Stimulated activated CD4-positive, alpha-beta T cell treated with anti-CD3 and anti-CD28 coated beads, Interleukin-12 subunit alpha, Interleukin-12 subunit beta, amount 100 ng/mL, for 4 hours (primary cell): ENCODE measurements around the gene GNA15.
"Not testable (repeated sequence)": the region's sequence is repeated elsewhere in the genome, so short reads cannot be mapped to it uniquely, and the experiment has no call there.

Source experiments
- DNase-seq: peaks from one replicate; pipeline ENCODE4 v3.0.0-alpha.2; 2020

GNA15 gene, protein sequence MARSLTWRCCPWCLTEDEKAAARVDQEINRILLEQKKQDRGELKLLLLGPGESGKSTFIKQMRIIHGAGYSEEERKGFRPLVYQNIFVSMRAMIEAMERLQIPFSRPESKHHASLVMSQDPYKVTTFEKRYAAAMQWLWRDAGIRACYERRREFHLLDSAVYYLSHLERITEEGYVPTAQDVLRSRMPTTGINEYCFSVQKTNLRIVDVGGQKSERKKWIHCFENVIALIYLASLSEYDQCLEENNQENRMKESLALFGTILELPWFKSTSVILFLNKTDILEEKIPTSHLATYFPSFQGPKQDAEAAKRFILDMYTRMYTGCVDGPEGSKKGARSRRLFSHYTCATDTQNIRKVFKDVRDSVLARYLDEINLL

GRCh38 chr19:3135961-3136683 lies at the start of gene GNA15:
GNA15 (plus strand) TSS chr19:3136033; CDS start chr19:3136451, 418 bp downstream.
- peak; percentile 17 for DNase-seq

DNA sequence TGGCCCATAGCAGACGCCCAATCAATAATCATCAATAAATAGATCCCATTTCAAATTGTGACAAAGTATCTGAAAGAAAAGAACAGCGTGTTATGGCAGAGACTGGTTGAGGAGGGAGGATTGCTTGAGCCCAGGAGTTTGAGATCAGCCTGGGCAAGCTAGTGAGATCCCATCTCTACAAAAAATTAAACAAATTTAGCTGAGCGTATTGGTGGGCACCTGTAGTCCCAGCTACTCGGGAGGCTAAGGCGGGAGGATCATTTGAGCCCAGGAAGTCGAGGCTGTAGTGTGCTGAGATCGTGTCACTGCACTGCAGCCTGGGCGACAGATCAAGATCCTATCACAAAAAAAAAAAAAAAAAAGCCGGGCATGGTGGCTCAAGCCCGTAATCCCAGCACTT lies 48.1 kb upstream of the GNA15 start:
- DNase-seq = no peak

- DNase-seq = not testable (repeated sequence)
Measured at GRCh38 chr19:3089299-3089855, 46.5 kb upstream of the GNA15 start.

GRCh38 chr19:3094601-3095440 lies 41.0 kb upstream of the GNA15 start:
- peak; percentile 25 for DNase-seq

DNA sequence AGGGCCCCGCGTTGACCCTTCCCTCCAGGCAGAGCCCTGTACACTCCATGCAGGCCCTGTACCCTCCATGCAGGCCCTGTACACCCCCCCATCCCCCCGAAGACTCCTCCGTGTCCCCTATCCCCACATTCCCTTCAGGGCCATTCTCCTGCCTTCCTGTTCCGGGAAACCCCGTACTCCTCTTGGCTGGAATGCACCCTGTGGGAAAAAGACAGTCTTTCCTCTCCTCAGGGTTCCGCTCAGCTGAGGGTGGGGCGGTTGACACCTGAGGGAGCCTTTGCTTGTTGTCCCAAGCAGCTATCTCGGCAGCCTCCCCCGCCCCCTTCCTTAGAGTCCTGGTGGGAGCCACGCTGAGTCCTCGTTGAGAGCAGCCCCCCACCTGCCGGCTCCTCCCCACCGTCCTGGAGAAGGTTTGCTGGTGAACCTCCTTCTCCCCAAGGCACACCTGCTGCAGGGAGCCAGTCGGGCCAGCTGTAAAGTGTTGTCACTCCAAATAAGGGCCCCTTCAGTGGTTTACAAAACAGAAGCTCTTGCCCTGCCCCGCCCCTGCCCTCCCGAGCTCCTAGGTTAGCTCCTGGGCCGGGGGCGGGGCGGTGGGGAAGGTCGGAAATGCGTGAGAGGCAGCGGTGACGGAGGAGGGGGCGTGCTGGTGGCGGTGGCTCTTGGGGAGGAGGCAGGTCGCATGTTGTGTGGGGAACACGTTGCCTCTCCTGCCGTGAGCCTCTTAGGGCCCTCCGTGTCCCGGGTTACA lies 40.2 kb upstream of the GNA15 start:
- DNase-seq = peak; percentile 54

DNA sequence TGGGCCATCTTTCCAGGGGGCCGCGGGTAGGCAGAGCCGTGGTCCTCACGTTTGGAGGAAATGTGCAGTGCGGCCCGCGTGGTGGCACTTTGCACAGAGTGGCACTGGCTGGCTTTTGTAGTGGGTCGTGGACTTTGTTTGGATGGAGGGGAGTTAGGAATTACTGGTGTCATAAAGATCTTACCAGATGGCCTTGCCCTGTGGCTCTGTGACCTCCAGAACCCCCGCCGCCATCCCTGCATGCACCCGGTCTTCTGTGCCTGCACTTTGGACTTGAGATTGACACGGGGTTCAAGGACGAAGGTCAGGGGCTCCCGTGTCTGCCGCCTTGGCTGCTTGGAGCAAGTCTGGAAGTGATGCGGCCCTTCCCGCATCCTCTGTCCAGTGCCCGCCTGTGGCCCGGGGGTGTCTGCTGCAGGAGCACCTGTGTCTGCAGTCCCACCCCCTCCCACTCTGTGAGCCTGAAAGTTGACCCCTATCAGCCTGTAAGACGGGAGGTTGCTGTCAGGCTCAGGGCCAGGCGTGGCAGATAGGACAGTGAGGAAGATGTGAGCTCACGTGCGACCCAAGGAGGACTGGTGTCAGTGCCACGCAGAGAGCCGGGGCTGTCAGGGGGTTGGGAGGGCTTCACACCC lies 39.4 kb upstream of the GNA15 start:
- no peak for DNase-seq

- no peak for DNase-seq
Measured at GRCh38 chr19:3096902-3097326, 38.9 kb upstream of the GNA15 start.

DNA sequence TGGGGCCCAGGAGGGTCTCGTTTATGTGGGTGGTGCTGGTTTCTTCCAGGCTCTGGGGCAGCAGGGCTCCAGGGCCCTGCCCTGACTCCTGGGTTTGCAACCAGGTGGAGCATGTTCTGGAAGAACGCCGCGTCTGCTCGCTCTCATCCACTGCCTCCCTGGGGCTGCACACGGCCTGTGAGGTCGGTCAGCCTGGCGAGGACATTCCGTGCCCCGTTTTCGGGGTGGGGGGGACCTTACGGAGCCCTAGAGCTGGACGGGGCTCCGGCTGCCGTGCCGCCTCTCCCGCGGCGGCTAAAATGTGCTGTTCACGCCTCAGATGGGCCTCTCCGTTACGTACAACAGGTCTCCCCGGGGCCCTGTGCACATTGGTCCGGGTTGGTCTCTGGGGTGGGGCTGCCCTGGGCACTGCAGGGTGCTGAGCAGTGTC lies 38.4 kb upstream of the GNA15 start:
- no peak for DNase-seq

- no peak for DNase-seq
Measured at GRCh38 chr19:3098141-3098514, 37.7 kb upstream of the GNA15 start.

- no peak for DNase-seq
Measured at GRCh38 chr19:3098515-3099346, 37.1 kb upstream of the GNA15 start.

DNA sequence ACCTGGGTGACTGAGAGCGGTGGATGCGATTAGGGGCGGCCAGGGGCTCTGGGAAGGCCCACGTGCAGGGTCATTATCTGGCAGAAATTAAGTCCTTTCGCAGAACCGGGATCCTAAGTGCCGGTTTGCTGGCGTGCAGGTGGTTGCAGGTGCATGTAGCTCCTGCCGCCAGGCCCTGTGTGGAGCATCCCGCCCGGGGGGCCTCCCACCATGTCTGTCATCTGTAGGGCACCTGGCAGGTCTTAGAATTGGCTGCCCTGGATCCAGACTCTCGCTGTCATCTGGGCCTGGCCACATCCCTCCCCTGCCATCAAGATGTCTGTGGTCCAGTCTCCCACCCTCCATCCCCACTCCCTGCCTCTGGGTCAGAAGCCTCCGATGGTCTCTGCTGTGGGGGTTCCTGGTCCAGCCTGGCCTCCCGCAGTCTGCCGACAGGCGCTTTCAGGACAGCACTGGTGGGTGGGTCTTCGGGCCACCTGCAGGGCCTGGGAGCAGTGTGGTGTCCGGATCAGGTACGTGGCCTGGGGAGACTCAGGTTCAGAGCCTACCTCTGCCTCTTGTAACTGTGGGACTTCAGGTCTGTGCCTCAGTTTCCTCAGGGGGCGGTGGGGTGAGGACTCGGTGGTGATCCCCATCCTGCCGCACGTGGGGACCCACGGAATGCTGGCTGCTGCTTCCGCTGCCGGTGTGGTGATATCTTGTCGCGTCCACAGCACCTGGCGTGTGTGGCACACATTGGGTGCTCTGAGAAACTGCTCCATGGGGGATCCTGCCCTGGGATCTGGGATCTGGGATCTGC lies 36.3 kb upstream of the GNA15 start:
- no peak for DNase-seq

GRCh38 chr19:3100331-3100730 lies 35.5 kb upstream of the GNA15 start:
- DNase-seq = no peak

DNA sequence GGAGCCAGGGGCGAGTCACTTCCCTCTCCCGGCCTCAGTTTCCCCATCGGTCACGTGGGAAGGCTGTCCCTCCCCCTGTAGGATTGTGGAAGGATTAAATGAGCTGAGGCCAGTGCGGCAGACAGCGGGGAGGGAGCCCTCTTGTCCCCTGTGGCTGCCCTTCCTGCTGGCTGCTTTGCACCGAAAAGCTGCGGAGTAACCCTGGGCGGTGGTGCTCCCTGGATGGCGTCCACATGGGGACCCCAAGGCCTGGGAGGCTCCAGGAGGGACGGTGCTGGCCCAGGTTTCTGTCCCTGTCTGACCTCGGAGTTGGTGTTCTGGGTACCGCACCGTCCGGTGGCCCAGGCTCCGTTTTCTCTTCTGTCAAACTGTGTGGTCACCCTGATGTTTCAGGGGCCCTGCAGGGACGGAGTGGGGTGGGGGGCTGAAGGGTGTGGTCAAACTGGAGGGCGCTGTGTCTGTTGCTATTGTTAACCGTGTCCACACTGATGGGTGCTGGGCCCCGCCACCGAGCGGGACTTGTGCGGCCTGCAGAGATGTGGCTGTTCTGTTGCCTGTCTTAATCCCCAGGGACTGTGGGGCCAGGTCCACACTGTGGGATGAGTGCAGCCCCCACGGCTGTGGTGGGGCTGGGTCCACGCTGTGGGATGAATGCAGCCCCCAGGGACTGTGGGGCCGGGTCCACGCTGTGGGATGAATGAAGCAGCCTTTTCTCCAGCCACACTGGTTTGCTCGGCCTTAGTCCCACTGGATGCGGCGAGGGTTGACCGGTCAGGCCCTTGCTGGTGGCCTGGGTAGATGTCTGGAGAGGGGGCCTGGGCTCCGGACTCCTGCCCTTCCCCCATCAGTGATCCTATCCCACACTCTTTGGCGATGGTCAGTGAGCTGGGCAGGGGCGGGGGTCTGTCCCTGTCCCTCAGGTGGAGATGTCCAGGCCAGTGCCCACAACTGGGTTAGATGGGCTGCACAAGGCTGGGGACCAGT lies 34.8 kb upstream of the GNA15 start:
- DNase-seq = no peak

DNA sequence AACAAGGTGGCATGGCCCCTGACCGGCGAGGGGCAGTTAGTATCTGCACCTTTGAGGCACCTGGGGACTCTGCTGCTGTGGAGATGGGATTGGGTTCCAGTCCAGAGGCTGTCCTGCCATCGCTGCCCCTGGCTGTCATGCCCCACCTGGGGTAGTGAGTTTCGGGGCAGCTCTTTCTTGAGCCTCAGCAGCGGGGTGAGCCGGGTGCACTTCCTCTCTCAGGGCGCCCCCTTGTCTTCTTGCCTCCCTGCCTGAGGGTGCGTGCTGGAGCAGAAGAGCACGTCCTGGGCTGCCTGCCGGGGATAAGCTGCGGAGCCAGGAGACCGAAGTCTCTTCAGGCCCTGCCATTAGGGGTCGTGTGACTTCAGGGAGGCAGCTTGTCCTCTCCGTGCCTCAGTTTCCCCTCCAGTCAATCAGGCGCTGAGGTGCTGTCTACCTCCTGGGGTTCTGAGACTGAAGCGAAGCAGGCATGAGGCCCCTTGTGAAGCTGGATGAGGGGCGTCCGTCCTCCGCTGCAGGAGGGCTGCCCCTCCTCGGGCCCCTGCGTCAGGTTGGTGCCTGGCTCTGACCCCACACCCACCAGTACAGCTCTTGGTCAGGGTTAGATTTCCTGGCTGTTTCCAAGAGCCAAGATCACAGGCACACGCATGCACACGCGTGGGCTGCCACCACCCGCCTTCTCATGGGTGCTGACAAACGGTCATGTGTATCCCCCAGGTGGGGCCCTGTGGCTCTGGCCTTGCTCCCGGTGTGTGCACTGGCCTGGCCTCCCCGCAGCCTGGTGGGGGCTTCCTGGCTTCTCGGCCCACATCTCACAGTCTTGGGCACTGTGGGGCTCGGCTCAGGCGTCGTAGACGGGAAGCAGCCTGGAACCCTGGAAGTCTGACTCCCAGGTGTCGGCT lies 33.3 kb upstream of the GNA15 start:
- DNase-seq = no peak

- no peak for DNase-seq
Measured at GRCh38 chr19:3104708-3104983, 31.2 kb upstream of the GNA15 start.

DNA sequence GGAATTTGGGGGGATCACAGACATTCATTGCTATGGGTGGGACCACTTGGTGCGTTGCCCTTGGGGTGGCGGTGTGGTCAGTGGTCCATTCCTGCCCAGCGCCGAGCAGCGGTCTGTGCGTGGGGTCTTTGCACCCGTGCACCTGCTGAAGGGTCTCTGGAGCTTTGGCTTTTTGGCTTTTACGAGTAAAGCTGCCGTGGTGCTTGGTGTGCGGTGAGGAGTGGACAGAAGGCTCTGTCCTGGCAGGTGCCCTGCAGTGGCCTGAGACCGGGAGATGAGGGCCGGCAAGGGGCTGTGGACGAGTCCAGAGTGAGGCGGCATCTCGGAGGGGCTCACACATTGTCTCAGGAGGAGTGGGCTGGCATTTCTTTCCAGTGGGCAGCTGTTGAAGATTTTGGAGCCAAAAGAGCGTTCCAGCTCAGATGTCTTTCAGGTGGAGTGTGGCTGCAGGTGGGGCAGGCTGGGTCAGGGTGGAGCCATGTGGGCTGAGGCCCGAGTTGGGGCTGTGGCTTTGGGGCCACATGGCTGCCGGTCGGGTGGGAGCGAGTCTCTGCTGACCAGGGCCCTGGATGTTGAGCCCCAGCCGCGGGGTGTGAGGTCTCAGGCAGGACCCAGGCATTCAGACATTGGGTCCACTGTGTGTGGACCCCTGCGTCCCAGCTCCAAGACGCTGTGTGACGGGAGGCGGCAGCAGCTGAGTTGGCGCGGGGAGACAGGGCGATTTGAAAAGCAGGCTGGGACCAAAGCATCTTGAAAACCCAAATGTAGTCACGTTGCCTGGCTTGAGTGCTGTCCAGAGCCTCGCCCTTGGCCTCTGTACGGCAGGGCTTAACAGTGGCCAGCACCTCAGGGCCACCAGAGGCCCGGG lies 30.0 kb upstream of the GNA15 start:
- DNase-seq = no peak
